Measurements from ENCODE around the gene TMEM243. TPM values are rescaled to one million over a fixed set of nuclear protein-coding genes. Genes with fewer than 3 reads are reported as not detected.
"Not testable (repeated sequence)": the region's sequence is repeated elsewhere in the genome, so short reads cannot be mapped to it uniquely, and the experiment has no call there.

The TMEM243 gene
- total RNA-seq, 1 experiment from 2014 or later = 40.2 TPM

DNA sequence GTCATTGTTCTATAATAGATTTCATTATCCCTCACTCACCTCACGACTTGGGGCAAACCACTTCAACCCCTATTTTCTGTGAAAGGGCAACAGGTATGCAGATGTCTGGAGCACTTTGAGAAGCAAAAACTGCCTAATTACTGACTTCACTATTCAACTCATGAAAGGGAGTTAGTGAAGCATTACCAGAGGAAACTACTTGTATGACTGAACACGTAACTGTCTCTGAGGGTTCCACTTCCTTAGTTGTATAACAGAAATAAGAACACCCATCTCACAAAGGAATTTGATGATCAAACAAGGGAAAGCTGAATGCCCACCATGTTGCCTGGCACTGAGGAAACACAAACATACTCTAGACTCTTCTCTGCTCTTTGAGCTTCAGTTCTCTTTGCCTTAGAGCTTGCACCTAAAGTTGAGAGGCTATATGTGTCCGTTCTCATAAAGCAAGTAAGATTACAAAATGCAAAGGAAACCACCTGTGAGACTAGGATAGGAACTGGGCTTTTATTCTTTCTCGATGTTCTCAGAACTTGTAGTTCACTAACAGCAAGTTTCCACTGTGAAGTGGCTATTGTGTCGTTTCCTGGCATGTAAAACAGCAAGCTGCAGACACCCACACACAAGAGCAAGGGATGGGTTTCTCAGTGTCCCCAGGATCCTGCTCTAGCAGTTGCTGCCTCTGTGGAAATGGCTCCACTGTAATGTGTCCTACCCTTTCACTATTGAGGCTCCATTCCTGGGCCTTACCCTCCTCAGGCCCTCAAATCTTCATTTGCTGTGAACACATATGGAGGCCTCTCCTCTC, 2.6 kb downstream of the TMEM243 start:
- no peak for DNase-seq (ENCODE audit: low read depth, low spot score)
- in situ Hi-C loops (cut with HindIII; ENCODE audit: low pct_unique_long_range_greater_than_20kb, low sequenced_read_pairs) = no loop called here

DNA sequence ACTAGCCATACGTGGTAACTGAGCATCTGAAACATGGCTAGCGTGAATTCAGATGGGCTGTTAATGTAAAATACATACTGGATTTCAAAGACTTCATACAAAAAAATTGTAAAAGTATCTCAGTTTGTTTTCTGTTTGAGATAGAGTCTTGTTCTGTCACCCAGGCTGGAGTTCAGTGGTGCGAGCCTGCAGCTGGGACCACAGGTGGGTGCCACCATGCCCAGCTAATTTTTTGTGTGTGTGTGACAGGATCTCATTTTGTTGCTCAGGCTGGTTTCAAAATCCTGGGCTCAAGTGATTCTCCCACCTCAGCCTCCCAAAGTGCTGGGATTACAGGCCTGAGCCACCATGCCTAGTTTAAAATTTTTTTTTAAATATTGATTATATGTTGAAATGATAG, 4.5 kb downstream of the TMEM243 start:
- in situ Hi-C loops (cut with HindIII; ENCODE audit: low pct_unique_long_range_greater_than_20kb, low sequenced_read_pairs) = no loop called here
- no peak for DNase-seq (ENCODE audit: low read depth, low spot score)

DNA sequence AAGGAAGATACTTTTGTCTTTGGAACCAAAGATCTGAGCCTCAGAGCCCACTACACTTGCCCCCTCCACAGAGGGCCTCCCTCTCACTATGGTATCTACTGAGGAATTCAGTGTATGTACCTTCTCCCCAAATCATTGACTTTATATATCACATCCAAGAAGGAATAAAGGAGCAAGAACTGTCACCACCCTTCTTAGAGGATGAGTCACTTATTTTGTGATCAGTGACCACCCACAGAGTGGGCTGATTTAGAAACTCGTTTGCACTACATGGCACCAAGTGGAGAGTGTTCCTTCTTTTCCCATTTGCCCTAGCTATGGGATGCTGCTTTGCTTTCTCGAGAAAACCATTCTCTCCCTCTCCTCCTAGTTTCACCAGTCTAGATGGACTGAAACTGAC, 5.7 kb downstream of the TMEM243 start:
- no peak for DNase-seq (ENCODE audit: low read depth, low spot score)
- in situ Hi-C loops (cut with HindIII; ENCODE audit: low pct_unique_long_range_greater_than_20kb, low sequenced_read_pairs) = no loop called here

DNA sequence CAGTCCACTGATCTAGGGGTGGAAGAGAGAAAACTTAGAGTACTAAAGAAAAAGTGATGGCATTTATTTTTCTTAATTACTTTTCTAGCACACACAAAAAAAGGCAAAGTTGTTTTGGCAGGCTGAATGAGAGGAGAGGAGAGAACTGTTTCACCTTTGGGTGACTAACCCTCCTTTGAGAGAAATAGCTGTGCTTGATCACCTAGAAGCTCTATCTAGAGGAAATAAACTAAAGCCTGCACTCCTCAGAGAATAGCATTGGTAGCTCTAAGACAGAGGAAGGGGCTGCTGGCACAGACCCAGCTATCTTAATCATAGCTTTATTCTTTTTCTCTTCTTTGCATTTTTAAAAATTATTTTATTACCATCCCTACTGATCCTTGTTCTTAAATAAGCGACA, 6.3 kb downstream of the TMEM243 start:
- in situ Hi-C loops (cut with HindIII; ENCODE audit: low pct_unique_long_range_greater_than_20kb, low sequenced_read_pairs) = no loop called here
- no peak for DNase-seq (ENCODE audit: low read depth, low spot score)

DNA sequence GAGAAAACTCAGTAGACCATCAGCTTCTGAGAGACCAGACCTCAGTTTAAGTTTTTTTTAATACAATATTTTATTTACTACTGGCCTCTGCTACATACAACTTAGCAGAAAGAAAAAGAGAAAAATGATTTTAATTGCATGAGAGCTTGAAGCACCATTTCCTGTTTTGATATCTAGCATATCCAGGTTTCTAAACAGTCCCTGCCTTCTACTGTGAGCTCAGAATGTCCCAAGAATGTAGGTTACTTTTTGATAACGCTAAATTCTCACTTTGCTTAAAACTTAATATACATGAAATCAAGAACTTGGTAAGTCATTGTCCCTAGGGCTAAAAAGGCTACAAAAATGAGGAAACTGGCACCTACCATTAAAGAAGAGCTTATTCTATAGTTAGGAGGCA, 7.0 kb downstream of the TMEM243 start:
- DNase-seq (ENCODE audit: low read depth, low spot score) = no peak
- in situ Hi-C loops (cut with HindIII; ENCODE audit: low pct_unique_long_range_greater_than_20kb, low sequenced_read_pairs) = no loop called here

DNA sequence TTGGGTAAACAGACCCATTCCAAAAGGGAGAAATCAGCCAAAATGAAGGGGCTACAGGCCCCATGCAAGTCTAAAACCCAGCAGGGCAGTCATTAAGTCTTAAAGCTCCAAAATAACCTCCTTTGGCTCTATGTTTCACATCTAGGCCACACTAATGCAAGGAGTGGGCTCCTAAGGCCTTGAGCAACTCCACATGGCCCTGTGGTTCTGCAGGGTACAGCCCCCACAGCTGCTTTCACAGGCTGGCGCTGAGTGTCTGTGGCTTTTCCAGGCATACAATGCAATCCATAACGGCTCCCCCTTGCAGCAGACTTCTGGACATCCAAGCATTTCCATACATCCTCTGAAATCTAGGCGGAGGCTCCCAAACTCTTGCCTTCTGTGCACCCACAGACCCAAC, 9.0 kb downstream of the TMEM243 start:
- DNase-seq (ENCODE audit: low read depth, low spot score) = no peak
- in situ Hi-C loops (cut with HindIII; ENCODE audit: low pct_unique_long_range_greater_than_20kb, low sequenced_read_pairs) = no loop called here

DNA sequence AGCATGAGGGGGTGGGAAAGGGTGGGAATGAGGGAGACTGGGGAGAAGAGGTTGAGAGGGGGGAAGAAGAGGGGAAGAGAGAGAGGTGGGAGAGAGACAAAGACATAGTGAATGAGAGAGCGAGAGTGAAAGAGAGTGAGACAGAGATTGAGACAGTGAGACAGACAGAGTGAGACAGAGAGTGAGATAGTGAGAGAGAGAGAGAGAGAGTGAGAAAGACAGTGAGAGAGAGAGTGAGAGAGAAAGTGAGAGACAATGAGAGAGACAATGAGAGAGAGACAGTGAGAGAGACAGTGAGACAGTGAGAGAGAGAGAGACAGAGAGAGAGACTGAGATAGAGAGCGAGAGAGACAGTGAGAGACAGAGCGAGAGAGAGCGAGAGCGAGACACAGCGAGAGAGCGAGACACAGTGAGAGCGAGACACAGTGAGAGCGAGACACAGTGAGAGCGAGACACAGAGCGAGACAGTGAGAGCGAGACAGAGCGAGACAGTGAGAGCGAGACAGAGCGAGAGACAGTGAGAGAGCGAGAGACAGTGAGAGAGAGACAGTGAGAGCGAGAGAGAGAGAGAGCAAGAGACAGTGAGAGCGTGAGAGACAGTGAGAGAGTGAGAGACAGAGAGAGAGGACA, 10.1 kb downstream of the TMEM243 start:
- DNase-seq (ENCODE audit: low read depth, low spot score) = no peak
- in situ Hi-C loops (cut with HindIII; ENCODE audit: low pct_unique_long_range_greater_than_20kb, low sequenced_read_pairs) = no loop called here

DNA sequence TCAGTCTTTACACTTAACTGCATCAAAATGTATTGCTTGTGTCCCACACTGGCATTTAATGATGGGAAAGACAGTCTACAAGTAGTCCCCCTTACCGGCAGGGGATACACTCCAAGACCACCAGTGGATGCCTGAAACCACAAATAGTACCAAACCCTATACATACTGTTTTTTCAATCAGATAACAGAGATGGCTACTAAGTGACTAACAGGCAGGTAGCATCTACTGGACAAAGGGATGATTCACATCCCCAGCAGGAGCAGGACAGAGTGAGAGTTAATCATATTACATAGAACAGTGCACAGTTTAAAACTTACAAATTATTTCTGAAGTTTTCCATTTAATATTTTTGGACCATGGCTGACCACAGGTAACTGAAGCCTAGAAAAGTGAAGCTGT, 13.2 kb downstream of the TMEM243 start:
- in situ Hi-C loops (cut with HindIII; ENCODE audit: low pct_unique_long_range_greater_than_20kb, low sequenced_read_pairs) = no loop called here
- DNase-seq (ENCODE audit: low read depth, low spot score) = no peak

DNA sequence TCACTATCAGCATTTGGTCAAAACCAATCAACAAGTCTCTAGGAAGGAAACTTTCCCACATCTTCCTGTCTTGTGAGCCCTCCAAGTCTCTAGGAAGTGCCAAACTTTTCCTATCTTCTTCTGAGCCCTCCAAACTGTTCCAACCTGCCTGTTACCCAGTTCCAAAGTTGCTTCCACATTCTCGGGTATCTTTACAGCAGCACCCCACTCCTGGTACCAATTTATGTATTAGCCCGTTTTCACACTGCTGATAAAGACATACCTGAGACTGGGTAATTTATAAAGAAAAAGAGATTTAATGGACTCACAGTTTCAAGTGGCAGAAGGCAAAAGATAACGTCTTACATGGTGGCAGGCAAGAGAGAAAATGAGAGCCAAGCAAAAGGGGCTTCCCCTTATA, 13.8 kb downstream of the TMEM243 start:
- DNase-seq (ENCODE audit: low read depth, low spot score); in situ Hi-C loops (cut with HindIII; ENCODE audit: low pct_unique_long_range_greater_than_20kb, low sequenced_read_pairs): not testable (repeated sequence)

DNA sequence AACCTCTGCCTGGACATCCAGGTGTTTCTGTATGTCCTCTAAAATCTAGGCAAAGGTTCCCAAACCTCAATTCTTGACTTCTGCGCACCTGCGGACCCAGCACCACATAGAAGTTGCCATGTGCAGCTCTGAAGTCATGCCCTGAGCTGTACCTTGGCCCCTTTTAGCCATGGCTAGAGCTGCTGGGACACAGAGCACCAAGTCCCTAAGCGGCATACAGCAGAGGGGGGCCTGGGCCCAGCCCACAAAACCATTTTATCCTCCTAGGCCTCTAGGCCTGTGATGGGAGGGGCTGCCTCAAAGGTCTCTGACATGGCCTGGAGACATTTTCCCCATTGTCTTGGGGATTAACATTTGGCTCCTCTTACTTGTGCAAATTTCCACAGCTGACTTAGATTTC, 14.6 kb downstream of the TMEM243 start:
- in situ Hi-C loops (cut with HindIII; ENCODE audit: low pct_unique_long_range_greater_than_20kb, low sequenced_read_pairs) = no loop called here
- DNase-seq (ENCODE audit: low read depth, low spot score) = no peak

DNA sequence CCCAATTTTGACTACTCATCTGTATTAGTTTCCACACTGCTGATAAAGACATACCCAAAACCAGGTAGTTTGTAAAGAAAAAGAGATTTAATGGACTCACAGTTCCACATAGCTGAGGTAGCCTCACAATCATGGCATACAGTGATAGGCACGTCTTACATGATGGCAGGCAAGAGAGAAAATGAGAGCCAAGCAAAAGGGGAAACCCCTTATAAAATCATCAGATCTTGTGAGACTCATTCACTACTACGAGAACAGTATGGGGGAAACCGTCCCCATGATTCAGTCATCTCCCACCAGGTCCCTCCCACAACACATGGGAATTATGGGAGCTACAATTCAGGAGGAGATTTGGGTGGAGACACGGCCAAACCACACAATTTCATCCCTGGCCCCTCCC, 15.6 kb downstream of the TMEM243 start:
- in situ Hi-C loops (cut with HindIII; ENCODE audit: low pct_unique_long_range_greater_than_20kb, low sequenced_read_pairs); DNase-seq (ENCODE audit: low read depth, low spot score): not testable (repeated sequence)

DNA sequence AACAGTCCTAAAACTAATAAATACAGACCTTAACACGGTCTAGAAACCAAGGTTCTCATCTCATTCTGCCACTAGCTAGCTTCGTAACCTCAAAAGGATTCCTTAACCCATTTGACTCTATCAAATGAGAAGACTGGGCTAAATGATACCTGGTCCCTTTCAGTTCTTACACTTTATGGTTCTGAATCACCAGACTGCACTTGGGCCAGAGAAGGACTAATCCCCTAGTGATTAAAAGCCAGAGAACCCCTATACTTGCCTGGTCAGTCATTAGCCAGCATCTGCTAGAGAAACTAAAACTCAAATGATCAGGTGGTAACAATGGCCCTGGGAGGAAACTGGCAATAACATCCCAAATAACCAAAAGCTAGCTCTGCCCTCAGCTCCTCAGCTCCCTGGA, 16.8 kb downstream of the TMEM243 start:
- DNase-seq (ENCODE audit: low read depth, low spot score) = no peak
- in situ Hi-C loops (cut with HindIII; ENCODE audit: low pct_unique_long_range_greater_than_20kb, low sequenced_read_pairs) = no loop called here

DNA sequence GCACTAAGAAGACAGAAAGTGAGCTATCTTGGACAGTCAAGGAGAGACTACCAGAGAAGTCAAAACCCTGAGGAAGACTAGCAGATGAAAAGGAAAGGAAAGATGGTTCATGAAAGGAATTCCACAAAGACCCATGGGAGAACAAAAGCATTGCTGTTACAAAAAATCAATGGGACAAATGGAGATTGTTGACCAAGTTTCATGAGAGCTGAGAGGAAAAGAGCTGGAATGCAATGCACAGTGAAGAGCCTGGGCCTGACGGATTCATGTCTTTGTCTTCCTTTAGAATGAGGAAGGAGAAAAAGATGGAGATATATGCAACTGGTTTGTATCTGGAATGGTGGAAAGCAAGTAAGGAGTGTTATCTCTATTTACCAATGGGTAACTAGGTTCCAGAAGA, 17.3 kb downstream of the TMEM243 start:
- peak; percentile 78 for DNase-seq (ENCODE audit: low read depth, low spot score)

DNA sequence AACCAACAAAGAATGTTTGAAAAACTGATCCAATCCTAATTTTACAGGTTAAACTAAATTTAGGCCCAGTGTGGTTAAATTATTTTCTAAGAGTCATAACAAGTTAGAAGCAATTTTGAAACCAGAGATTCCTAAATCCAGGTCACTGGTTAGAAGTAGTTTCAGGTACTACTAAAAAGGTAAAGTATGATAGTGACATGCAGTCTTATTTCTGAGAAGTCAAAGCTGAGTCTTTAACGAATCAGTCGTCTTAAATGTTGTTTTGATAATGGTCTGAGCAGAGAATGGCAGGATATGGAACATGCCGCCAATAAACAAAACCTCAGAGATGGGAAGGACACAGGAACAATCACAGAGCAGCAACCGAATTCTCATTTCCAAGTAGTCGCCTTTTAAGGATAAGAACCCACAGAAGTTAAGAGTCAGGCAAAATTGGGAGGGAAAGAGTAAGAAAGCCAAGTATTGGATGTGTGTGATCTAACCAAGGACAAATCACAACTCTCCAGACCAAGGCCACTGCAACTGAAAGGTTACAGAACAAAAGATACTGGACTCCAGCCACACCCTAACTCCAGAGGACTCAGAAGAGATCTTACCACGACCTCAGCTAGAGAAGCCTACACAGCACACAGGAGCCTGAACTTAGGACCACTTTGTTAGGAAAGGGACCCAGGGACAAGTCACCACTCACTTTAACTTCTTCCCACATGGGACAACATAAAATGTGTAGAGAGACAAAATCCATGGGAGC, 19.7 kb downstream of the TMEM243 start:
- in situ Hi-C loops (cut with HindIII; ENCODE audit: low pct_unique_long_range_greater_than_20kb, low sequenced_read_pairs) = no loop called here
- DNase-seq (ENCODE audit: low read depth, low spot score) = no peak

More for the DNA sequence above, 17.3 kb downstream of the TMEM243 start:
- in situ Hi-C loops (cut with HindIII; ENCODE audit: low pct_unique_long_range_greater_than_20kb, low sequenced_read_pairs) = no loop called here

DNA sequence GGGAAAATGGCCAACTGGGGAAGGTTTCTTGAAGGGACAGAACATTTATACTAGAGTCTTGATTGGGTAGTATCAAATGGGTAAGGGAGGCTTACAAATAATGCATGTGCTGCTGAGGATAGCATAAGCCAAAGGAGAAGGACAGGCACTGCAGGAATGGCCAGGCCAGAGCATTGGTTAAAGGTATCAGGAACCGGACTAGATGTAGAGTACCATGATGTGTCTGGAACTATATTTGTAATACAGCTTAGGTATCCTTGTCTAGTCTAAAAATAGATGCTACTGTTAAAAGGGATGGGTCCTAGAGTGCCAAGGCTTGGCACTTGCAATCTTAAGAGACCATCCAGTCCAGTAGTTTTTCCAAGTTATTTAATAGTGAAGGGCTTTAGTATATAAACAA, 20.3 kb downstream of the TMEM243 start:
- in situ Hi-C loops (cut with HindIII; ENCODE audit: low pct_unique_long_range_greater_than_20kb, low sequenced_read_pairs) = no loop called here
- DNase-seq (ENCODE audit: low read depth, low spot score) = no peak

DNA sequence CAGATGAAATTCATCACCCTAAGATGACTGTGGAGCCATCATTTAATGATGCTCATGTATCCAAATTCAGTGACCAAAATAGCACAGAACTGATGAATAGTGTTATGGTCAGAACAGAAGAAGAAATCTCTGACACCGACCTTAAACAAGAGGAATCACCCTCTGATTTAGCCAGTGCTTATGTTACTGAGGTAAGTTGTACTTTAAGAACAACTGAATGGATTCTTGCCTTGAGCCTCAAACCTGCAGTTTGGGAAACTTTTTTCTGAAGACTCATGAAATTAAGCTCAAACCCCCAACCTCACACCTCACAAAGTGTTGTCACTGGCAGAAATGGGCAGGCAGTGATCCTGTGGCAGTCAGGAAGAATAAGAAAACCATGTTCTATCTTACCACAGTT, 25.6 kb downstream of the TMEM243 start:
- DNase-seq (ENCODE audit: low read depth, low spot score) = no peak
- in situ Hi-C loops (cut with HindIII; ENCODE audit: low pct_unique_long_range_greater_than_20kb, low sequenced_read_pairs) = no loop called here

DNA sequence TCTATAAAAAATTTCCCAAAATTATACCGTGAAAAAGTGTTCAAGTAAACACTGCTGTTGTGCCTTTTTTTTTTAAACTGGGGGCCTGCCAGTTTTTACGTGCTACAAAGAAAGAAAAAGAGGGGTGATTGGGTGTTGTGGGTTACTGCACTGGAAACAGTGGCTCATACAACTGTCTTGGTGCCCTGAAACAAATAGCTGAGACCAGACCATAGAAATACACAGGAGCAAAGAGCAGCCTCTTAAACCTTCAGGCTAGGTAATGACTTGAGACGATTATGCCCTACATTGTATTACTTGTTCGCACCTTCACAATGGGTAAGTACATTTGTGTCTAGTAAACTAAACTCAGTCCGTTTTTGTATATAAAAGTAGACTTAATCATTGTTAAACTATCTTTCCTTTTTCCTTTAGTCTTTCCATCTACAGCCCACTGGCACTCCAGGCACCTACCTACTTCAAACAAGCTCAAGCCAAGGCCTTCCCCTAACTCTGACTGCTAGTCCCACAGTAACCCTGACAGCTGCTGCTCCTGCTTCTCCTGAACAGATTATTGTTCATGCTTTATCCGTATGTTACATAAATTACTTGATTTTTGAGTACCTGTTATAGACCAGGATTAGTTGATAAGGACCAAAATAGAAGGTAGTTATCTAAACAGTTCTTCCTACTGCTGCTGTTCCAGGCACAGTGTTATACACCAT, 26.6 kb downstream of the TMEM243 start:
- no peak for DNase-seq (ENCODE audit: low read depth, low spot score)
- in situ Hi-C loops (cut with HindIII; ENCODE audit: low pct_unique_long_range_greater_than_20kb, low sequenced_read_pairs) = no loop called here

DNA sequence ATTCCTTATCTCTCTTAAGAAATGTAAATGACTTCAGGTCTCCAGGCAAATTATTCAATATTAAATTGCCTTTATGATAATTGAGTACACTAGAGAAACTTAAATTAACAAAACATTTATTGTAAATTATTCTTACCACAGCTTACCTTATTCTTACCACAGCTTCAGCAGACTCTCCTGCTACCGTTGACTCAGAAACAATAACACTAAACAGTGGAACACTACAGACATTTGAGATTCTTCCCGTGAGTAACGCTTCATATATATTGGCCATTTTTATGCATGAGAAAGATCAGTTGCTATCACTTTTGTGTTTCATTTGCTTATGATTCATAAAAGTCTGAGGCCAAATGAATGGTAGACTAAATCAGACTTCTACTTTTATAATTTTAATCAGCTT, 28.7 kb downstream of the TMEM243 start:
- in situ Hi-C loops (cut with HindIII; ENCODE audit: low pct_unique_long_range_greater_than_20kb, low sequenced_read_pairs) = no loop called here
- no peak for DNase-seq (ENCODE audit: low read depth, low spot score)

Measured in SK-MEL-5 (cell line).